ENCODE data around the gene SENP8. TPM values are rescaled to one million over a fixed set of nuclear protein-coding genes. Genes with fewer than 3 reads are reported as not detected.

SENP8 gene
- total and polyA plus RNA-seq, 2 of the 8 experiments (the other 6 are each of a cell fraction or from before 2014, with no cell fraction given) = 4.1 to 6.0 TPM

GRCh38 chr15:72068856-72069255 is 49.3 kb upstream of the SENP8 start:
- Histone ChIP-seq H4K91ac (replicated peaks; ENCODE audit: insufficient read length, low read length) (no peak overlapping the region), H3K56ac (replicated peaks; ENCODE audit: insufficient read length, low read depth, low read length) (no peak overlapping the region), H2AFZ (ENCODE audit: low read length) (no peak overlapping the region), H3K23me2 (ENCODE audit: low read depth, low read length) (no peaks in the 10 kb centered on the region), H3K23ac (ENCODE audit: insufficient read length) (no peak overlapping the region), H2BK20ac (ENCODE audit: low read length) (no peak overlapping the region), H2BK120ac (replicated peaks; ENCODE audit: low read depth, low read length) (no peak overlapping the region), H2BK5ac (ENCODE audit: low read depth, low read length) (no peak overlapping the region), H3K27me3 (replicated peaks in 1 of 4; ENCODE audit: control insufficient read depth in 3 of 4, extremely low read depth in 1 of 4, insufficient read depth in 3 of 4, low read length in 3 of 4) (no peaks in the 10 kb centered on the region), H2AK5ac (ENCODE audit: low read depth, low read length) (no peak overlapping the region), H4K5ac (ENCODE audit: insufficient read length, low read depth, low read length) (no peak overlapping the region), H3K4ac (replicated peaks; ENCODE audit: insufficient read length, low read depth, low read length) (no peak overlapping the region), H3K4me3 (ENCODE audit: extremely low read depth in 1 of 4, insufficient read depth in 2 of 4, low read depth in 3 of 4, low read length in 4 of 4) (no peak overlapping the region), H3K27ac (ENCODE audit: low read depth, low read length) (no peak overlapping the region), H2BK15ac (ENCODE audit: low read length) (no peak overlapping the region), H3K9ac (replicated peaks in 1 of 4; ENCODE audit: extremely low read depth in 1 of 4, low read depth in 3 of 4, low read length in 3 of 4) (no peak overlapping the region), H3K9me3 (ENCODE audit: insufficient read depth in 2 of 2, low read depth in 1 of 2, low read length in 1 of 2) (no peaks in the 10 kb centered on the region), H4K8ac (ENCODE audit: extremely low read depth, insufficient read depth, low read length) (no peak overlapping the region), H4K20me1 (replicated peaks in 1 of 2; ENCODE audit: control insufficient read depth in 1 of 2, insufficient read depth in 2 of 2, low read length in 2 of 2) (no peaks in the 10 kb centered on the region), H3K79me2 (ENCODE audit: control insufficient read depth in 1 of 2, insufficient read depth in 2 of 2, low read length in 2 of 2) (no peaks in the 10 kb centered on the region; a peak in 1 of 4 replicates), H3K18ac (ENCODE audit: extremely low read depth, low read length) (no peak overlapping the region), H3K36me3 (ENCODE audit: control insufficient read depth in 2 of 4, insufficient read depth in 4 of 4, low read length in 3 of 4) (no peaks in the 10 kb centered on the region), H3K4me2 (ENCODE audit: insufficient read depth in 1 of 2, low read depth in 2 of 2, low read length in 2 of 2) (no peak overlapping the region), H3K4me1 (replicated peaks in 1 of 4; ENCODE audit: control insufficient read depth in 3 of 4, insufficient read depth in 4 of 4, low read length in 3 of 4) (no peaks in the 10 kb centered on the region), H3K14ac (ENCODE audit: insufficient read length) (no peak overlapping the region), H3K79me1 (ENCODE audit: low read depth, low read length) (no peaks in the 10 kb centered on the region), H2BK12ac (ENCODE audit: low read depth, low read length) (no peak overlapping the region)
- CTCF ChIA-PET (ENCODE audit: partially characterized antibody) = interaction anchor here (0.9 to 1.1 kb wide), 2 partner anchors 12 to 18 kb away, joined by 4 read pairs; no protein-coding TSS in a partner anchor
- DNase-seq (ENCODE audit: low read depth in 1 of 2, low spot score in 2 of 2) (no peak), FAIRE-seq (no peak)
- POLR2A ChIA-PET (ENCODE audit: partially characterized antibody) = no interaction called here
- TF ChIP-seq SP2 (IDR thresholded peaks at IDR 0.05; ENCODE audit: low read length) (no peak), MAFK (IDR thresholded peaks at IDR 0.05; ENCODE audit: low read depth, low read length) (no peak), HDAC6 (IDR thresholded peaks at IDR 0.05; ENCODE audit: low read depth, low read length) (no peak), SIN3A (conservative IDR thresholded peaks at IDR 0.05 in 1 of 2, IDR thresholded peaks at IDR 0.05 in 1 of 2; ENCODE audit: low read depth in 1 of 2, low read length in 2 of 2) (no peak), BACH1 (IDR thresholded peaks at IDR 0.05; ENCODE audit: low read length) (no peak), NRF1 (IDR thresholded peaks at IDR 0.05; ENCODE audit: low read depth, low read length) (no peak), ASH2L (IDR thresholded peaks at IDR 0.05; ENCODE audit: low read length) (no peak), SRF (IDR thresholded peaks at IDR 0.05; ENCODE audit: low read depth, low read length) (no peak), RFX5 (IDR thresholded peaks at IDR 0.05; ENCODE audit: borderline replicate concordance, low read depth, low read length) (no peak), CHD2 (IDR thresholded peaks at IDR 0.05; ENCODE audit: low read length) (no peak), SUZ12 (IDR thresholded peaks at IDR 0.05; ENCODE audit: low read length) (no peak), SIRT6 (IDR thresholded peaks at IDR 0.05; ENCODE audit: low read length) (no peak)
